GM12878 (cell line): Measurements from ENCODE around the gene ITPKB. TPM values are rescaled to one million over a fixed set of nuclear protein-coding genes. Genes with fewer than 3 reads are reported as not detected.
"Not testable (repeated sequence)": the region's sequence is repeated elsewhere in the genome, so short reads cannot be mapped to it uniquely, and the experiment has no call there.

Experiments used
- ATAC-seq: fragments of 200-7000 bp; cut with Tn5 transposase; 3 replicates; pipeline ENCODE4 v1.9.1; 2020; ENCODE audit warnings: mild to moderate bottlenecking, moderate library complexity
- BruUV-seq: library from RNA; stranded (reverse); fragments of 400-500 nt; replicated peaks from 2 replicates; lab custom pipeline; 2021; lab: Mats Ljungman, UMichigan
- CTCF ChIA-PET: fragments of 300-600 bp; sonication (Branson Sonifier 250); formaldehyde crosslinking; extraction: SDS; loops from one replicate; lab custom pipeline; 2021; ENCODE audit warnings: inconsistent platforms; lab: Yijun Ruan, JAX
- POLR2A ChIA-PET: fragments of 350-600 bp; formaldehyde crosslinking; extraction: SDS; loops from one replicate; lab custom pipeline; 2021; ENCODE audit warnings: inconsistent platforms; lab: Charles Lee
- RAD21 ChIA-PET: fragments of 300-600 bp; sonication (Branson Sonifier 250); formaldehyde crosslinking; loops from one replicate; lab custom pipeline; 2023; ENCODE audit warnings: antibody characterized with exemption; ENCODE audit not compliant: unreplicated experiment; lab: Charles Lee
- SMC1A ChIA-PET: fragments of 300-600 bp; sonication (Branson Sonifier 250); formaldehyde crosslinking; loops from one replicate; lab custom pipeline; 2023; ENCODE audit not compliant: unreplicated experiment, uncharacterized antibody; lab: Charles Lee
- DNase-seq: peaks from one replicate; pipeline ENCODE4 v3.0.0-alpha.2; 2011; ENCODE audit warnings: low read depth, low spot score
- FAIRE-seq: peaks from 3 replicates; lab custom pipeline; 2011; peaks lifted over from hg19 to GRCh38; lab: Jason Lieb, UNC
- H2AFZ ChIP-seq: 2 replicates; pipeline ENCODE4 v1.6.0; 2011; ENCODE audit warnings: low read depth, low read length, control low read depth; ENCODE audit not compliant: control insufficient read depth
- H3K27ac ChIP-seq: 2 replicates; pipeline ENCODE4 v1.5.1; 2011; ENCODE audit warnings: control low read depth; ENCODE audit not compliant: control insufficient read depth, insufficient read depth
- H3K27me3 ChIP-seq, 2 experiments: replicated peaks in 1 of 2; 2 replicates each; pipeline versions ENCODE4 v1.6.0 to v1.6.1; 2011; ENCODE audit warnings: low read length in 1 of 2; ENCODE audit not compliant: control insufficient read depth in 2 of 2, insufficient read depth in 2 of 2
- H3K36me3 ChIP-seq, 2 experiments: 2 replicates each; pipeline ENCODE4 v1.5.1; 2011; ENCODE audit warnings: low read length in 1 of 2; ENCODE audit not compliant: control insufficient read depth in 2 of 2, insufficient read depth in 2 of 2
- H3K4me1 ChIP-seq: 2 replicates; pipeline ENCODE4 v1.6.1; 2011; ENCODE audit warnings: mild to moderate bottlenecking, low read length, moderate library complexity, mixed read lengths; ENCODE audit not compliant: control insufficient read depth, insufficient read depth
- H3K4me2 ChIP-seq: 2 replicates; pipeline ENCODE4 v1.6.0; 2011; ENCODE audit warnings: control low read depth; ENCODE audit not compliant: control insufficient read depth, insufficient read depth
- H3K4me3 ChIP-seq: fragments of 200-600 bp; sonication (generic); 2 replicates; pipeline ENCODE4 v1.5.1; 2016
- H3K79me2 ChIP-seq: 2 replicates; pipeline ENCODE4 v1.6.0; 2011; ENCODE audit warnings: low read length; ENCODE audit not compliant: control insufficient read depth, insufficient read depth
- H3K9ac ChIP-seq: 2 replicates; pipeline ENCODE4 v1.8.0; 2011; ENCODE audit warnings: low read length, control low read depth, mixed read lengths; ENCODE audit not compliant: control insufficient read depth, insufficient read depth
- H3K9me3 ChIP-seq: replicated peaks from 3 replicates; pipeline ENCODE4 v1.5.1; 2011; ENCODE audit warnings: mild to moderate bottlenecking, low read length; ENCODE audit not compliant: control insufficient read depth, insufficient read depth
- H4K20me1 ChIP-seq: 2 replicates; pipeline ENCODE4 v1.6.0; 2011; ENCODE audit not compliant: control insufficient read depth, insufficient read depth
- ASH2L ChIP-seq: fragments of 300-600, 200-600 bp; sonication (generic); IDR thresholded peaks from 2 replicates; pipeline ENCODE4 v1.6.1; 2017; ENCODE audit warnings: low read depth, mild to moderate bottlenecking, borderline replicate concordance
- BACH1 ChIP-seq: fragments of 450-650 bp; IDR thresholded peaks from 2 replicates; pipeline ENCODE4 v1.6.1; 2017; ENCODE audit warnings: mild to moderate bottlenecking, borderline replicate concordance
- CHD2 ChIP-seq: IDR thresholded peaks from 2 replicates; pipeline ENCODE4 v1.6.1; 2011; ENCODE audit warnings: low read depth, low read length, improper control_type of control experiment, borderline replicate concordance
- DPF2 ChIP-seq: fragments of 450-650 bp; IDR thresholded peaks from 2 replicates; pipeline ENCODE4 v1.6.1; 2017; ENCODE audit warnings: mild to moderate bottlenecking
- E2F4 ChIP-seq: IDR thresholded peaks from 2 replicates; pipeline ENCODE4 v1.6.1; 2012; ENCODE audit warnings: low read depth, low read length, improper control_type of control experiment
- LARP7 ChIP-seq: fragments of 450-650 bp; IDR thresholded peaks from 2 replicates; pipeline ENCODE4 v1.6.1; 2017; ENCODE audit warnings: mild to moderate bottlenecking
- NFYB ChIP-seq: IDR thresholded peaks from 2 replicates; pipeline ENCODE4 v1.6.1; 2011; ENCODE audit warnings: low read depth, mild to moderate bottlenecking, low read length, improper control_type of control experiment, moderate library complexity; ENCODE audit not compliant: insufficient read depth
- POLR2A ChIP-seq: IDR thresholded peaks from 2 replicates; pipeline ENCODE4 v1.6.1; 2011; ENCODE audit warnings: low read depth, mild to moderate bottlenecking, low read length
- SIN3A ChIP-seq: IDR thresholded peaks from 2 replicates; pipeline ENCODE4 v1.6.1; 2012; ENCODE audit warnings: low read depth, low read length, improper control_type of control experiment
- SKIL ChIP-seq: fragments of 450-650 bp; IDR thresholded peaks from 2 replicates; pipeline ENCODE4 v1.6.1; 2017; ENCODE audit warnings: mild to moderate bottlenecking, low read depth, inconsistent platforms; ENCODE audit not compliant: poor library complexity, severe bottlenecking
- SMAD1 ChIP-seq: fragments of 450-650 bp; IDR thresholded peaks from 2 replicates; pipeline ENCODE4 v1.6.1; 2018; ENCODE audit warnings: mild to moderate bottlenecking, low read depth; ENCODE audit not compliant: partially characterized antibody
- TARDBP ChIP-seq: IDR thresholded peaks from 2 replicates; pipeline ENCODE4 v1.6.1; 2016; ENCODE audit warnings: borderline replicate concordance
- TBL1XR1 ChIP-seq: IDR thresholded peaks from 2 replicates; pipeline ENCODE4 v1.6.1; 2012; ENCODE audit warnings: low read depth, low read length, improper control_type of control experiment
- WRNIP1 ChIP-seq: IDR thresholded peaks from 2 replicates; pipeline ENCODE4 v1.6.1; 2011; ENCODE audit warnings: low read depth, low read length, improper control_type of control experiment, borderline replicate concordance
- WGBS: methylation state at CpG from one replicate; pipeline ENCODE4 v1.1.6; 2016; ENCODE audit warnings: low lambda C conversion rate; ENCODE audit not compliant: insufficient replicate concordance, insufficient coverage; ENCODE audit errors: missing lambda C conversion rate; 5-methylcytosine and 5-hydroxymethylcytosine counted together
- in situ Hi-C: fragments of 300-500 bp; cut with MboI; formaldehyde crosslinking; loops from 9 replicates; pipeline ENCODE4 v1.14.3; 2018; ENCODE audit warnings: mixed read lengths
- intact Hi-C: fragments of 100-400 bp; cut with micrococcal nuclease; formaldehyde crosslinking; loops from one replicate; pipeline ENCODE4 v1.14.2; 2022; ENCODE audit not compliant: unreplicated experiment
- polyA plus RNA-seq, 11 experiments: library from polyadenylated mRNA; depleted of rRNA in 4 of 11; unstranded in 6 of 11; stranded (reverse) in 5 of 11; fragments of >200 nt; fragmentation: Nextera tagmentation in 4 of 11; fragmentation: Illumina TruSeq in 1 of 11; extraction: Ambion mirVana in 4 of 11; extraction: Trizol in 1 of 11; gene quantifications; 1 replicate in 1 of 11; 2 replicates in 10 of 11; pipeline versions ENCODE4 v1.2.1 to v1.2.3, GENCODE V29; 2011 to 2016; ENCODE audit warnings: inconsistent platforms in 2 of 11, missing spikeins in 2 of 11, low read depth in 1 of 11
- total RNA-seq, 4 experiments: library from RNA; depleted of rRNA in 3 of 4; stranded (reverse); fragments of >200 nt in 3 of 4; fragmentation: Illumina TruSeq in 1 of 4; extraction: Trizol in 1 of 4; gene quantifications; 2 replicates each; pipeline versions ENCODE4 v1.2.1 to v1.2.3, GENCODE V29; 2013 to 2021

The ITPKB gene
- total and polyA plus RNA-seq, 10 of the 15 experiments (the other 5 are each of a cell fraction or from before 2014, with no cell fraction given): 1.3 to 38.7 (median 12.9) TPM

GRCh38 chr1:226747519-226748263 lies 8.6 kb upstream of the ITPKB start:
- ATAC-seq, CTCF ChIA-PET, FAIRE-seq, intact Hi-C loops, H2AFZ ChIP-seq, H3K4me1 ChIP-seq, H3K9me3 ChIP-seq, H4K20me1 ChIP-seq, H3K27me3 ChIP-seq, H3K4me2 ChIP-seq, H3K9ac ChIP-seq, RAD21 ChIA-PET, H3K36me3 ChIP-seq, H3K4me3 ChIP-seq, H3K27ac ChIP-seq, BruUV-seq, DNase-seq, in situ Hi-C loops, H3K79me2 ChIP-seq: not testable (repeated sequence)
- ChIA-PET SMC1A (interaction anchor here (0.6 kb wide), 1 partner anchor 367 kb away, joined by 3 read pairs; no protein-coding TSS in a partner anchor), POLR2A (interaction anchor here (0.6 kb wide), 2 partner anchors 71 to 82 kb away, joined by 5 read pairs; no protein-coding TSS in a partner anchor)
- 84% methylated on average over 17 of the region's 17 CpGs for WGBS

- Histone ChIP-seq H3K9me3 (no peaks in the 10 kb centered on the region; the same call in 2 of the 3 replicates), H4K20me1 (no peaks in the 10 kb centered on the region), H3K27me3 (no peaks in the 10 kb centered on the region), H3K27ac (no peak overlapping the region), H3K36me3 (no peaks in the 10 kb centered on the region), H3K79me2 (peaks cover 8% of the 10 kb centered on the region), H3K4me1 (peaks cover 19% of the 10 kb centered on the region), H3K9ac (no peak overlapping the region), H3K4me2 (no peak overlapping the region), H3K4me3 (no peak overlapping the region), H2AFZ (no peak overlapping the region)
- POLR2A ChIA-PET: interaction anchor here (0.6 kb wide), 1 partner anchor 19 kb away, joined by 8 read pairs; no protein-coding TSS in a partner anchor
- CTCF ChIA-PET: no interaction called here
- ATAC-seq (no peak), FAIRE-seq (no peak), DNase-seq (no peak)
- intact Hi-C loops (no loop called here), in situ Hi-C loops (no loop called here)
- no TSS peak for BruUV-seq
- RAD21 ChIA-PET: interaction anchor here (1.4 kb wide), 1 partner anchor 16 kb away, joined by 4 read pairs; no protein-coding TSS in a partner anchor
- TF ChIP-seq BACH1: no peak
- no peak for TF ChIP-seq E2F4
- no peak for TF ChIP-seq NFYB
- no peak for TF ChIP-seq TBL1XR1
- TF ChIP-seq DPF2: no peak
- TF ChIP-seq WRNIP1: no peak
- no peak for TF ChIP-seq TARDBP
- TF ChIP-seq SMAD1: no peak
- TF ChIP-seq CHD2: no peak
- no peak for TF ChIP-seq POLR2A
- TF ChIP-seq SIN3A: no peak
- no peak for TF ChIP-seq LARP7
- no peak for TF ChIP-seq SKIL
- no peak for TF ChIP-seq ASH2L
- TF ChIP-seq, all 136 proteins: peak for 0
- SMC1A ChIA-PET: no interaction called here
These were observed 4.2 kb upstream of the ITPKB start for GRCh38 chr1:226743259-226743658.
